Stimulated activated CD4-positive, alpha-beta T cell treated with anti-CD3 and anti-CD28 coated beads, Interleukin-1b, Interleukin-23, amount 100 ng/mL, for 24 hours (primary cell): ENCODE results near the gene UPK3A.

ENCODE experiments used
- DNase-seq, 4 experiments: peaks; one replicate each; pipeline ENCODE4 v3.0.0-alpha.2; 2020; ENCODE audit warnings: low read depth in 4 of 4, low spot score in 1 of 4

The UPK3A gene

DNA sequence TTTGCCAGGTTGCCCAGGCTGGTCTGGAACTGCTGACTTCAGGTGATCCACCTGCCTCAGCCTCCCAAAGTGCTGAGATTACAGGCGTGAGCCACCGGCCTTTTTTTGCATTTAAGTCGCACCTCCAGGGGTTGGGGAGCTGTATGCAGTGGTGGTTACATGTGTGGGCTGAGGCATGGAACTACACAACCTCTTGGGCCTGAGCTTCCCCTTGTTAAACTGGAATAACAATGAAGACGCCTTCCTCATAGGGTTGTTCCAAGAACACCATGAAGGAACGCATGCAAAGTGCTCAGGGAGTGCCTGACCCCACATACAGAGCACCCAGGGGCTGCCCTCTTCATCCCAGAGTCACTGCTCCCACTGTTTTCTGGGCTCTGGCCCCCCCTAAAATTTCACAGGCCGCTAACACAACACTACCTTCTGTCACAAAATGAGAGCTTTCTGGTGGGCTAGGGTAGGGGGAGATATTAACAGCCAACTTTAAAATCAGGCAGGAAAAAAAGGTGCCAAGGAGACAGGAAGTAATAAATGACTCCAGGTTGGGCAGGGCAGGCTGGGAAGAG lies 23.7 kb downstream of the UPK3A start:
- DNase-seq, result no peak

DNA sequence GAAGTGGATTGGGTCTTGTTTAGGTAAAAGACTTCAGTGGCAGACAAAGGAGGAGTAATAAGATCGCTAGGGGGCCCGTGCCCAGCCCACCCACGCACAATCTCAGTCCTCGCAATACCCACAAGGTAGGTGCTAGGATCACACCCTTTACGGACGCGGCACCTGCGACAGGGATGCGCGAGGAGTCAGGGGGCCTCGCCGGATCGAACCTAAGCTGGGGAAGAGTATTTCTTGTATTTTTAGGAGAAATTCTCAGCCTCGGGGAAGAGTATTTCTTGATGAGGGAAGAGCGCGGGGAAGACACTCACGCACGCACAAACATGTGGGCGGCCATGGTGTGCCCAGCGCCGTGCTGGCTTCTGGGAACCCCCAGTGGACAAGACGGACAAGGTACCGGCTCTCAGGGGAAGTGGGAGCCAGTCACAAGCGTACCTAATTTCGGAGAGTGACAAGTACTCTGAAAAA lies 24.2 kb downstream of the UPK3A start:
- no peak for DNase-seq

DNA sequence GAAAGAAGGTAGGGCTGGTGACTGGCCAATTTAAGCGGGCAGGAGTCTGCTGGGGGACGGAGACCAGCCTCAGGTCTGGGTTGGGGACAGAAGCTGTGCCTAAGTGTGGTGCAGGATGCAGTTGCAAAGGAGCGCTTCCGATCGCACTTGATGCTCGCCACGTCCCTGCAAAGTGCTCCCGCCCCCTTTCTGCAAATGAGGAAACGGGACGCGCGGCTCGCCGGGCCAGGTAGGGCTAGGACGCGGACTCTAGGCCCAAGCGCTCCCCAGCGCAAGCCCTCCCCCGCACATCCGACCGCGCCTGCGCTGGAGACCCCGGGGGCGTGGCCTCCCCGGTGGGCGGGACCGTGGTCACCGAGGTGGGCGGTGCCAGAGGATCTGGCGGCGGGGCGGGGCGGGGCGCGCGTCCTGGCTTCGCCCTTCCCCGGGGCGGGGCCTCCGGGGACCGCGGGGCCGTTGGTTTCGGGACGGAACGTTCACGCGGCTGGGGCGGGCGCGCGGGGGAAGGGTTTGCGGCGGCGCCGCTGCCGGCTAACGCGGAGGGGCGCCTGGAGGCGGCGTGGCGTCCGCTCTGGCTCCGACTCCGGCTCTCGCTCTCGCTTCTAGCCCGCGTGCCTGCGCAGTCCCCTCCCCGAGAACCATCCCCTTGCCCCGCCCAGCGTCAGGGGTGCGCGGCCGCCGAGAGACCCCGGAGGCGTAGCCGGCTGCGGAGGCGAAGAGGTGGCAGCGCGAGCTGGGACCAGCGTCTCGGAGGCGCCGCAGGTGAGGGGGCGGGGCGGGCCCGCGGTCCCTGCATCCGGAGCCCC lies 24.9 kb downstream of the UPK3A start, which contains the start of gene FAM118A:
TSS of gene FAM118A (plus strand) at position 513 of the 806 bp plus-strand sequence. CDS start 12,446 bp downstream, outside the sequence.
- peak; percentile 90 to 99 (median 93) for DNase-seq

- no peak for DNase-seq
These were observed 25.7 kb downstream of the UPK3A start for GRCh38 chr22:45310331-45310976.

- DNase-seq, result no peak
These were observed 26.3 kb downstream of the UPK3A start for GRCh38 chr22:45310977-45311531.

DNA sequence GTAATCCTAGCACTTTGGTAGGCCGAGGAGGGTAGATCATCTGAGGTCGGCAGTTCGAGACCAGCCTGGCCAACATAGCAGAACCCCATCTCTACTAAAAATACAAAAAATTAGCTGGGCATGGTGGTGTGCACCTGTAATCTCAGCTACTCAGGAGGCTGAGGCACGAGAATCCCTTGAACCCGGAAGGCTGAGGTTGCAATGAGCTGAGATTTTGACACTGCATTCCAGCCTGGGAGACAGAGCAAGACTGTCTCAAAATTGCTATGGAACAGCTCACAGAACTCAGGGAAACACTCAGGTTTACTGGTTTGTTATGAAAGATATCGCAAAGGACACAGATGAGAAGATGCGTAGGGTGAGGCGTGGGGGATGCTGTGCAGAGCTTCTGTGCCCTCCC lies 27.7 kb downstream of the UPK3A start:
- no peak for DNase-seq

DNA sequence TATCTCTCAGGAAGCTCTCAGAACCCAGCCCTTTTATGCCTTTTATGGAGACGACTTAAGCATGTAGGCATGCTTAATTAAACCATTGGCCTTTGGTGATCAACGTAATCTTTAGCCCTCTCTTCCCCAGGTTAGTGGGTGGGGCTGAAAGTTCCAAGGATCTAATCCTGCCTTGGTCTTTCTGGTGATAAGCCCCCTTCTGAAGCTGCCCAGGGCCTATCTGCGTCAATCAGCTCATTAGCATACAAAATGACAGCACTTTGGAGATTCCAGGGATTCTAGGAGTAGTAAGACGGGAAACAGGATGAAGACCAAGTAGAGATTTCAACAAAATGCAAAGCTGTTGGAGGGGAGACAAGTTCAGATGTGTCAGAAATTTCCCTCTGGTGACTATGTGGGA lies 28.1 kb downstream of the UPK3A start:
- DNase-seq, result no peak

DNA sequence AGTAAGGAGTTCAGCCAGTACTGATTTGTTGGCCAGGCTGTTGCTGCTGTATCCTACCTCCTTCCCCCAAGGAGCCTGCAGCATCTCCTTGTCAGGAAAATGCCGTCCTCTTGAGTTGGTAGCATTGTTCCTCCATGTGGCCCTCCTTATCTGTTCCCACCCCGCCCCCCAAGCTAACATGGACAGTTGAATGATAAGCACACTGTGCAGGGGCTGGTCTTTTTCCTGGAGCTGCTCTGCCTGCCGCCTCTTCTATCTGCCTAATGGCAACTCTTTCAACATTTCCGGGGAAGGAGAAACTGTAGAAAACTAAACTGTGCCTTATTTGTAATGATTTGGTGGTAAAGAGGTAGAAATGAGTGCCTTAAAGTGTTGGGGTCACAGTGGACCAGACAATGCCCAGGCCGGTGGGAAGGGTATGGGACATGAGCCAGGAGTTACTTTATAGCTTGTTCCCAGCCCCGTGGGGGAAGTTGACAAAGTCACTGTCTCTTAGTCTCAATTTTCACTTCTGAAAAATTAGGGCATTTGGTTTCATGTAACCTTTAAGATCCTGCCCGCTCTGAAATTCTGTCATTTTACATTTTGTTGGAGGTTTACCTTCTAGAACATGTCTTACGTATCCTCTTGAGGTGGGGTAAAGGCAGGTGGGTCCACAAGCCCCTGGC lies 29.4 kb downstream of the UPK3A start:
- DNase-seq, result no peak

GRCh38 chr22:45314786-45315185 lies 30.0 kb downstream of the UPK3A start:
- DNase-seq, result no peak

DNA sequence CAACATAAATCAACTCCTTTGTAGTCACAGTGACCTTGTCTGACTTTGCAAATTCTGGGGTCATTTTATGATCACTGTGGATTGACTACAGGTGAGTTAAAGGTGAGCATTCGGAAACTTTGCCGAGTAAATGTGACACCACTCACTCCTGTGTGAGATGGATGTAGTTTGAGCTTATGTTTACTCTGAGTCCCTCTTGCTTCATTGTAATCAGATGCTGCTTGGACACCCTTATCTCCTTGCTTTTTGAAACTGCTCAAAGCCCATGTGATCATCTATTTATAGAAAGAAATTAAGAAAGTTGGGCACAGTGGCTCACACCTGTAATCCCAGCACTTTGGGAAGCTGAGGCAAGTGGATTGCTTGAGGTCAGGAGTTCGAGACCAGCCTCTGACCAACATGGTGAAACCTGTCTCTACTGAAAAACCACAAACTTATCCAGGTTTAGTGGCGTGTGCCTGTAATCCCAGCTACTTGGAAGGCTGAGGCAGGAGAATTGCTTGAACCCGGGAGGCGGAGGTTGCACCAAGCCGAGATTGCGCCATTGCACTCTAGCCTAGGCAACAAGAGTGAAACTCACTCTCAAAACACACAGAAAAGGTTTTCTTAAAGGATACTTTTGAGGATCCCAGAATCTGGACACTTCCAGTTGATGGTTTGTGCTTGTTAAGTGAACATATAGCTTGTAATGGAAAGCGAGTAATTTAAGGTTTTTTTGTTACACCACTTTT lies 32.2 kb downstream of the UPK3A start:
- no peak for DNase-seq

DNA sequence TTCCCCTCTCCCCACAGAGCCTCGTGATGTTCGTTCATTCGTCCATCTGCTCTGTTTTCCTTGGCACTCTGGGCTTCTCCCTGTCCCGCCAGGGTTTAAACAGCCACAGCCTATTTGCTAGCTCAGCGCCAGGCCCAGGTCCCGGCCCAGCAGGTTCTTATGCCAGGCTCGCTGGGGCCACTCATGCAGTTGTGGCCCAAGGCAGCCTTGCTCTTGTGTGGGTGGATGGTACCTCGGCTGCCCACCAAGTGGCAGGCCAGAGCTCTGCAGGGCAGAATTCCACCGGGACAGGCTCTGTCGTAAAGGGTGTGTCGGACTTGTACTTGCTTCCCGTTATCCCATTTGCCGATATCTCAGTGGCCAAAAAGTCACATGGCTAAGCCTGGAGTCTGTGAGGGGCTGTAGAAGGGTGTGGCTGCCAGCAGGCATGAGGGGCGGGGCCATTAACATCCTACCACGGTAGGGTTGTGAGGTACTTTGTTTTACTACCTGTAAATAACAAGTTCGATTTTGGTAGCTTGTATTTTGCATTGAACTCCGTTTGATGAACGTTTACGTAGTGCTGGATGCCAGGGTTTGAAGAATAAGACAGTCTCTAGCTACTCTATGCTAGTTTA lies 32.9 kb downstream of the UPK3A start:
- no peak for DNase-seq

DNA sequence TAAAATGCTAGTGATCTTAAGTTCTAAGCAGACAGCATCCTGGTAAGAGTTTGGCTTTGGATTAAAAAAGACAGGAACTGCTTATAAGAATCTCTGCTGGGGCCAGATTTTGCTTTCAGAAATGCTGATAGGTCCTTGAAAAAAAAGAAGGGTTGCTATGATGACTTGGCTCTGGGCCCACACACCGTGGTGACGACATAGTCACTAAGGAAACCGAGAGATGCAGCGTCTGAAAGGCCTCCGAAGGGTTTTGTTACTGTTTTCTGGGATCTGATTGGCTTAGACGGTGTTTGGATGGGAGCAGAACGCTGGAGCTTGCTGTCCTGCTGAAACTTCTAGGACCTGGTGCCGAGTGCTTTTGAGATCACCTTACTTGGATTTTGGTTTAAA lies 33.4 kb downstream of the UPK3A start:
- peak; percentile 66 to 78 (median 76) for DNase-seq

DNA sequence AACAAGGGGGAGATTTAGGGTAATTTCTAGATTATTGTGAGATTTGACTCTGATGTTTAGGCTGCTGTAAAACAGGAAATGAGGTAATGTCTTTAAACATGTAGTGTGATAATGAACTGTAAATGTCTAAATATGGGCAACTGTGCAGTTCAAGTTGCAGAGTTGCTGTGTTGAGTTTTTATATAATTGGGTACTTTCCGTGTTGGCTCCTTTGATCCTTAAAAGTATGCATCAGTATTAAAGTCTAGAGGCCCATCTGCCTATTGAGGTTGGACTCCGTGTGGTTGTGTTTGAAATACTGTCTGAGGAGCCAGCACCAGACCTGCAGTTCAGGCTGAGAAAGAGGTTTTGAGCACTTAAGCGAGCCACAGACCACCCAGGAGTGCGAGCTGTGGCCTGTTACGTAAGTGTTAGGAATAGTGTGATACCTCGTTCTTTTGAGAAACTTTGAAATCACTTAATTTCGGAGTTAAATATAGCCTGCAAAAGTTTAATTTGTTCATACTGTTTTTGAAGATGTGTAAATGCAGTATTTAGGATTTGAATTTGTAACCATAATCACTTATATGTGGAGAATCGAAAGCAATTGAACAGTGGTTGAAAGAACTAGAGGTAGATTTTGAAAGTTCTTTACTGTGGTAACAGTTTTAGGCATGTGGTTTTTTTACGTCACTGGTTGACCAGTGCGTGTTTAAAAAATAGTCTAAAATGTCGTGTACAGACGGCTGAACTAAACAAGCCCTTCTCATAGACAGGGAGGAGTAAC lies 34.0 kb downstream of the UPK3A start:
- no peak for DNase-seq

GRCh38 chr22:45319324-45319685 lies 34.6 kb downstream of the UPK3A start:
- no peak for DNase-seq

- no peak for DNase-seq
These were observed 35.7 kb downstream of the UPK3A start for GRCh38 chr22:45320357-45320976.

GRCh38 chr22:45321827-45322226 lies 37.1 kb downstream of the UPK3A start:
- no peak for DNase-seq

DNA sequence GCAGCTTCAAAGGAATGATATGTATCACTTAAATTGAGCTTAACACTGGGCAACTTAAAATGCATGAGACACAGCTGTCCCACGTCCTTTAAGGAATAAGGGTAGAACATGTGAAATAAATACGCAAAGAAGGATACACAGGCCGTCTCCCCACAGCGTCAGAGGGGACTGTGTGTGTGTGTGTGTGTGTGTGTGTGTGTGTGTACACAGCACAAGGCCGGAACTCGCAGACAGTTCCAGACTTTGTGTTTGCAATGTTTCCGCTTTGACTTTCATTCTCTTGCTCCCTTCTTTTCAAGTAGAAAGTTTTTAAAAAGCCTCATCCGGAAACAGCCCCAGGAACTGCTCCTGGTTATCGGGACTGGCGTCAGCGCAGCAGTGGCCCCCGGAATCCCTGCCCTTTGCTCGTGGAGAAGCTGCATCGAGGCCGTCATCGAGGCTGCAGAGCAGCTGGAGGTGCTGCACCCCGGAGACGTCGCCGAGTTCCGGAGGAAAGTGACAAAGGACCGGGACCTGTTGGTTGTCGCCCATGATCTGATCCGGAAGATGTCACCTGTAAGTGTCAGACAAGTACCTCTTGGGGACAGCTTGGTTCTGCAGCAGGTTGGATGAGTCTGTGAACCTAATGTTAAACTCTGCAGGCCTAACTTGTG lies 38.2 kb downstream of the UPK3A start:
- DNase-seq, result no peak

DNA sequence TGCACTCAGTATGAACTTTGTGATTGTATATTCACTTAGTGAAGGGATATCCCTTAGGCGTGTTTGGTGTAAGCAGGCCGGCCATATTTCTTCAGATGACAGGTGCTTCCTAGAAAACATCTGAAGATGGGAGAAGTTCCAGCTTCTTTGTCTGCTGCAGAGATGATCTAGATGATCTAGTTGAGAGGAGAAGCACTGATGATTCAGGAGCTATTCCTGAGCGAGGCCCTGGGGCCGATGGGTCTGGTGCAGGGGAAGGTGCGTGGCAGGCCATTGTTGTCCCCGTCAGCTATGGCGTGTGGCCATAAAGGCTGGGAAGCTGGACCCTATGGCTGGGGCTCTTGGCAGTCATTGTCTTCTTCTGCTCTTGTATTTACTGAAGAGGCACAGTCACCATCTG lies 38.9 kb downstream of the UPK3A start:
- no peak for DNase-seq

DNA sequence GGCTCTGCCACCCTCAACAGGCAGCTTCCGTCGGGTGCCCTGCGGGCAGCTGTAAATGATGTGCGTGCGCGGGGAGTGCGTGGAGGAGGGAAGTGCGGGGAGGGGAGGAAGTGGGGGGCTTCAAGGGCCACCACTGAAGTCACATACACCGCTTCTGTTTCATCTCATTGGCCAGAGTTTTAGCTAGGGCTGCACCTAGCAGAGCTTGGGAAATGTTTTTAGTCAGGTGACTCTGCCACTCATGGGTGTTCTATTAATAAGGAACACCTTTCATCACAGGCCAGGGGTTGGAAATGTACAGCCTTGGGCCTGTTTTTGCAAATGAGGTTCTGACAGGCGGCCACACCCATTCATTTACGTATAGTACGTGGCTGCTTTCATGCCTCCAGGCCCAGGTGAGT lies 39.6 kb downstream of the UPK3A start:
- DNase-seq, result no peak
